G401 (cell line): ENCODE results near the gene METTL5. TPM values are rescaled to one million over a fixed set of nuclear protein-coding genes. Genes with fewer than 3 reads are reported as not detected.

Experiments
- total RNA-seq: library from RNA; depleted of rRNA; stranded (reverse); fragments of >200 nt; shearing (Covaris generic); gene quantifications from 2 replicates; pipeline ENCODE4 v1.2.3, GENCODE V29; 2014; rRNA removed

The METTL5 gene
- total RNA-seq, 1 experiment from 2014 or later: 85.8 TPM

Other genes with a start within 250 kb of the METTL5 start
- gene PPIG, start 240.6 kb downstream of the METTL5 start, total RNA-seq: 39.5 and 57.5 TPM in 2 replicates
- gene CFAP210, start 130.5 kb downstream of the METTL5 start, total RNA-seq: 0.07 TPM in 1 of 2 replicates, not detected in the other
- gene PHOSPHO2, start 130.4 kb downstream of the METTL5 start, total RNA-seq: 5.4 and 9.3 TPM in 2 replicates
- gene KLHL23, start 91.1 kb downstream of the METTL5 start, total RNA-seq: 29.4 and 31.7 TPM in 2 replicates
- gene SSB, start 26.0 kb downstream of the METTL5 start, total RNA-seq: 110 and 159 TPM in 2 replicates
- gene UBR3, start 2.5 kb upstream of the METTL5 start, total RNA-seq: 20.2 and 24.9 TPM in 2 replicates